Measurements from ENCODE around the gene CPNE6.
A peak's percentile ranks its signal among the peaks of the same experiment; 100 is the strongest.

Gene CPNE6

GRCh38 chr14:24055971-24056799 lies 15.2 kb upstream of the CPNE6 start:
- DNase-seq, result no peak

- no peak for DNase-seq
Observed at GRCh38 chr14:24056800-24057184, 14.6 kb upstream of the CPNE6 start.

GRCh38 chr14:24057271-24057670 lies 14.1 kb upstream of the CPNE6 start:
- DNase-seq, result no peak

DNA sequence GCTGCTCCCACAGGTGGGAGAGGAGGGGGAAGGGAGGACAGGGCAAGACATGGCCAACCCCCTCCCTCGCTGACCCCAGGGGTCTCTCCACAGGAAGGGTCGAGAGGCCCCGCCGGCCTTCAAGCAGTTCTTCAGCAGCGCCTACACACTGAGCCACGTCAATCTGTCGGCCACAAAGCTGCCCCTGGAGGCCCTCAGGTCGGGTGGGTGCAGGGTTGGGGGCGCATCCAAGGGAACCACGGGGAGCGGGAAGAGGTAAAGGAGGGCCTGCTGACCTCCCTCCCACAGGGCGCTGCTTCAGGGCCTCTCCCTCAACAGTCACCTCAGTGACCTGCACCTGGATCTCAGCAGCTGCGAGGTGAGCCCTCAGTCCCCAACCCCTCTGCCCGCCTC lies 13.5 kb upstream of the CPNE6 start:
- no peak for DNase-seq

GRCh38 chr14:24058260-24058950 lies 13.0 kb upstream of the CPNE6 start:
- peak; percentile 73 for DNase-seq

- no peak for DNase-seq
Observed at GRCh38 chr14:24058951-24059475, 12.3 kb upstream of the CPNE6 start.

GRCh38 chr14:24059841-24060388 lies 11.4 kb upstream of the CPNE6 start:
- no peak for DNase-seq

GRCh38 chr14:24060443-24060842 lies 10.9 kb upstream of the CPNE6 start:
- DNase-seq, result no peak

GRCh38 chr14:24060984-24061913 lies 10.1 kb upstream of the CPNE6 start:
- no peak for DNase-seq

- DNase-seq, result no peak
Observed at GRCh38 chr14:24062216-24062980, 9.0 kb upstream of the CPNE6 start.

- no peak for DNase-seq
Observed at GRCh38 chr14:24063263-24063836, 8.0 kb upstream of the CPNE6 start.

- DNase-seq, result no peak
Observed at GRCh38 chr14:24064091-24064795, 7.1 kb upstream of the CPNE6 start.

GRCh38 chr14:24064856-24065255 lies 6.5 kb upstream of the CPNE6 start:
- DNase-seq, result no peak

DNA sequence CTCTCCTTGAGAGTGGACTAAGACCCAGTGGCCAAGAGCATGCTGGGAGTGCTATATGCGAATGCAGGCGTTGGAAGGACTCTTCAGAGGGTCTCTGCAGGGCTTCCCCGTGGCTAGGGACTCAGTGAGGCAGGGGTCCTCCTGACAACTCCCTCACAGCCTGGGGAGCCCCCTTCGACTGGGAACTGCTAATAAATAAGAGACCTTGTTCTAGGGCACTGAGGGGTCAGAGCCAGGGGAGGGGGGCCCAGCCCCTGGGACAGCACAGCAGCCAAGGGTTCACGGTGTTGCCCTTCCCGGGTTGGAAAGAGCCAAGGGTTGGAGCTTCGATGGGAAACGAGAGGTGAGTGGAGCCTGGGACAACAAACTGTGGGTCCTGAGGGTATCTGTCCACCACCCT lies 6.0 kb upstream of the CPNE6 start:
- no peak for DNase-seq

- no peak for DNase-seq
Observed at GRCh38 chr14:24066496-24067132, 4.7 kb upstream of the CPNE6 start.

- DNase-seq, result no peak
Observed at GRCh38 chr14:24067133-24068082, 4.0 kb upstream of the CPNE6 start.

DNA sequence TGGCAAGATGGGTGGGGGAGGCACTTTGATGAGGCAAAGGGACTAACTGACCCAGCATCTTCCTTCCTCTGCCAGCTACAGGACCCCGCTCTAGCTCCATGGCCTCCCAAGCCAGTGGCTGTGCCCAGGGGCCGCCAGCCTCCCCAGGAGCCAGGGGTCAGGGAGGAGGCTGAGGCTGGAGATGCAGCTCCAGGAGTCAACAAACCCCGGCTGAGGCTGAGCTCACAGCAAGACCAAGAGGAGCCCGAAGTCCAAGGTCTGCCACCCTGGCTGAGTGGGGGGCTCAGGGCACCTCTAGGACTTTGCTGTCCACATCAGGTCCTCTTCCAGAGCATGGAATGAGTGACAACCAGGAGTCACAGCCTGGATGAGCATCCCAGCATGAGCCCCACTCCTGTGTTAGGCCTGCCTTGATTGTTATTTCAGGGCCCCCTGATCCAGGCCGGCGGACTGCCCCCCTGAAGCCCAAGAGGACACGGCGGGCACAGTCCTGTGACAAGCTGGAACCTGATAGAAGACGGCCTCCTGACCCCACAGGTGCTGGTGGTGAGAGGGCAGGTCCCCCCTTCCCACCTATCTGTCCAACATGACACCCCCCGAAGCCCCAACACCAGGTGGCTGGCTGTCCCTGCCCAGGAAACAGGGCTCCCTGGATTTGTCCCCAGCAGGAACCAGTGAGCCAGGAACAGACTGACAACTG lies 2.5 kb upstream of the CPNE6 start:
- DNase-seq, result no peak

DNA sequence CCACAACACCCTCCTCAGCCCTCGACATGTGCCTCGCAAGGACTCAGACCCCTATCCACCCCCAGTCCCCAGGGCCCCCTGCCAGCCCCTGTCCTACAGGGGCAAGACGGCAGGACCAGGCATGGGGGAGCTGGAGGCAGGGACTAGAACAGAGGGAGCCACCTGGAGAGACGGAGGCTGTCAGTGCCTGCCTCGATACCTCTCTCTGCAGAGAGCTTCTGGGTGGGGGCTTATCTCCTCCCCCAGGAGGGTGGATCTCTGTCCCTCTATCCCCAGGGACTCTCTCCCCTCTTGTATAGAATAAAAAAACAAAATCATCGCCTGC lies 2.0 kb upstream of the CPNE6 start:
- DNase-seq, result no peak

All from NCI-H2107 (cell line).